Right lung (tissue), 5 donors: Measurements from ENCODE around the gene MR1. TPM values are rescaled to one million over a fixed set of nuclear protein-coding genes. Genes with fewer than 3 reads are reported as not detected.
A peak's percentile ranks its signal among the peaks of the same experiment; 100 is the strongest.
"Not testable (repeated sequence)": the region's sequence is repeated elsewhere in the genome, so short reads cannot be mapped to it uniquely, and the experiment has no call there.

Source experiments
- DNase-seq, 2 donors: peaks; one replicate each; pipeline ENCODE4 v3.0.0-alpha.2; 2013
- polyA plus RNA-seq, 5 donors: library from polyadenylated mRNA; unstranded; fragments of 120-200 nt; gene quantifications; one replicate each; pipeline versions ENCODE4 v1.2.1 to v1.2.3, GENCODE V29; 2013; ENCODE audit warnings: inconsistent platforms in 1 of 5, low replicate concordance in 1 of 5; ENCODE audit not compliant: insufficient read length in 5 of 5, insufficient read depth in 1 of 5

The MR1 gene
- polyA plus RNA-seq, 5 donors: 5.8 to 8.3 (median 6.9) TPM

- DNase-seq: no peak
Measured at GRCh38 chr1:181023265-181024057, 10.3 kb upstream of the MR1 start.

GRCh38 chr1:181028196-181028595 lies 5.6 kb upstream of the MR1 start:
- DNase-seq: no peak

- DNase-seq: no peak
Measured at GRCh38 chr1:181028615-181029014, 5.2 kb upstream of the MR1 start.

GRCh38 chr1:181032535-181032934 lies 1.2 kb upstream of the MR1 start:
- no peak for DNase-seq

- DNase-seq: peak in 1 of 2 donors; percentile 31
Measured at GRCh38 chr1:181033128-181033798, 520 bp upstream of the MR1 start.

- DNase-seq: not testable (repeated sequence)
Measured at GRCh38 chr1:181035210-181035609, 1.4 kb downstream of the MR1 start.

GRCh38 chr1:181036107-181036836 lies 2.5 kb downstream of the MR1 start:
- no peak for DNase-seq

GRCh38 chr1:181037386-181037785 lies 3.6 kb downstream of the MR1 start:
- no peak for DNase-seq

GRCh38 chr1:181038399-181038873 lies 4.7 kb downstream of the MR1 start:
- no peak for DNase-seq

GRCh38 chr1:181040284-181040865 lies 6.6 kb downstream of the MR1 start:
- no peak for DNase-seq

GRCh38 chr1:181043025-181043888 lies 9.5 kb downstream of the MR1 start:
- no peak for DNase-seq

GRCh38 chr1:181044449-181044966 lies 10.7 kb downstream of the MR1 start:
- DNase-seq: no peak

- DNase-seq: not testable (repeated sequence)
Measured at GRCh38 chr1:181045946-181046345, 12.2 kb downstream of the MR1 start.

- no peak for DNase-seq
Measured at GRCh38 chr1:181049378-181049777, 15.6 kb downstream of the MR1 start.

GRCh38 chr1:181050922-181051321 lies 17.1 kb downstream of the MR1 start:
- DNase-seq: no peak

GRCh38 chr1:181056560-181056959 lies 22.8 kb downstream of the MR1 start:
- DNase-seq: no peak

GRCh38 chr1:181057079-181057478 lies 23.3 kb downstream of the MR1 start:
- DNase-seq: no peak

- DNase-seq: no peak
Measured at GRCh38 chr1:181059435-181059834, 25.7 kb downstream of the MR1 start.

- no peak for DNase-seq
Measured at GRCh38 chr1:181060066-181060465, 26.3 kb downstream of the MR1 start.

GRCh38 chr1:181060947-181061346 lies 27.2 kb downstream of the MR1 start:
- not testable (repeated sequence) for DNase-seq

GRCh38 chr1:181061487-181061886 lies 27.7 kb downstream of the MR1 start:
- DNase-seq: no peak
